ENCODE data around the gene NAB1.

Gene NAB1

GRCh38 chr2:190637903-190638618 lies 10.8 kb upstream of the NAB1 start:
- DNase-seq, result no peak

- no peak for DNase-seq
Measured at GRCh38 chr2:190640117-190640516, 8.8 kb upstream of the NAB1 start.

GRCh38 chr2:190641469-190641868 lies 7.4 kb upstream of the NAB1 start:
- DNase-seq, result no peak

GRCh38 chr2:190646780-190647522 lies 1.9 kb upstream of the NAB1 start:
- DNase-seq, result no peak

GRCh38 chr2:190648289-190649034 lies 421 bp upstream of the NAB1 start:
- peak; percentile 83 for DNase-seq

- DNase-seq, result no peak
Measured at GRCh38 chr2:190649798-190650390, 1.0 kb downstream of the NAB1 start.

- no peak for DNase-seq
Measured at GRCh38 chr2:190651413-190651812, 2.5 kb downstream of the NAB1 start.

- no peak for DNase-seq
Measured at GRCh38 chr2:190653231-190653630, 4.3 kb downstream of the NAB1 start.

- no peak for DNase-seq
Measured at GRCh38 chr2:190653931-190654330, 5.0 kb downstream of the NAB1 start.

GRCh38 chr2:190655113-190655512 lies 6.2 kb downstream of the NAB1 start:
- no peak for DNase-seq

- no peak for DNase-seq
Measured at GRCh38 chr2:190655570-190655969, 6.7 kb downstream of the NAB1 start.

- no peak for DNase-seq
Measured at GRCh38 chr2:190656301-190656700, 7.4 kb downstream of the NAB1 start.

GRCh38 chr2:190657474-190658255 lies 8.8 kb downstream of the NAB1 start:
- no peak for DNase-seq

GRCh38 chr2:190659553-190659952 lies 10.7 kb downstream of the NAB1 start:
- no peak for DNase-seq

- no peak for DNase-seq
Measured at GRCh38 chr2:190662754-190663153, 13.9 kb downstream of the NAB1 start.

GRCh38 chr2:190663348-190663747 lies 14.5 kb downstream of the NAB1 start:
- DNase-seq, result no peak

- DNase-seq, result no peak
Measured at GRCh38 chr2:190663839-190664238, 15.0 kb downstream of the NAB1 start.

GRCh38 chr2:190664240-190664639 lies 15.4 kb downstream of the NAB1 start:
- no peak for DNase-seq

- no peak for DNase-seq
Measured at GRCh38 chr2:190666895-190667294, 18.0 kb downstream of the NAB1 start.

- DNase-seq, result no peak
Measured at GRCh38 chr2:190668892-190669291, 20.0 kb downstream of the NAB1 start.

- no peak for DNase-seq
Measured at GRCh38 chr2:190670182-190670946, 21.5 kb downstream of the NAB1 start.
